AG04450 (cell line): ENCODE data around the gene ACSS2. TPM values are rescaled to one million over a fixed set of nuclear protein-coding genes. Genes with fewer than 3 reads are reported as not detected.

Source experiments
- CTCF ChIA-PET: fragments of 300-600, 350-600 bp; formaldehyde crosslinking; extraction: SDS; loops from one replicate; lab custom pipeline; 2022; ENCODE audit warnings: antibody characterized with exemption, inconsistent platforms; lab: Charles Lee
- POLR2A ChIA-PET: fragments of 350-600 bp; formaldehyde crosslinking; extraction: SDS; loops from one replicate; lab custom pipeline; 2021; ENCODE audit warnings: antibody characterized with exemption, inconsistent platforms; lab: Yijun Ruan, JAX
- DNase-seq: peaks from one replicate; pipeline ENCODE4 v3.0.0-alpha.2; 2011; ENCODE audit warnings: low read depth, low spot score
- H3K27ac ChIP-seq: one replicate; pipeline ENCODE4 v1.5.1; 2012; ENCODE audit warnings: low read depth, low read length, control low read depth
- H3K27me3 ChIP-seq: one replicate; pipeline ENCODE4 v1.6.0; 2012; ENCODE audit warnings: low read length; ENCODE audit not compliant: control insufficient read depth, insufficient read depth
- H3K4me3 ChIP-seq: 2 replicates; pipeline ENCODE4 v1.5.1; 2011; ENCODE audit warnings: mild to moderate bottlenecking, low read depth, low read length, control low read depth
- H3K9me3 ChIP-seq: 2 replicates; pipeline ENCODE4 v1.5.1; 2012; ENCODE audit warnings: low read length; ENCODE audit not compliant: control insufficient read depth, insufficient read depth
- polyA plus RNA-seq: library from polyadenylated mRNA; depleted of rRNA; stranded (reverse); fragments of >200 nt; gene quantifications from 2 replicates; pipeline ENCODE4 v1.2.3, GENCODE V29; 2011
- TF ChIP-seq, protein P1 (sequence below): IDR thresholded peaks from 2 replicates; pipeline ENCODE4 v1.5.1; 2011; ENCODE audit warnings: low read depth, low read length, control low read depth, inconsistent platforms

ACSS2 gene
- polyA plus RNA-seq, 1 experiment, result 37.3 TPM

DNA sequence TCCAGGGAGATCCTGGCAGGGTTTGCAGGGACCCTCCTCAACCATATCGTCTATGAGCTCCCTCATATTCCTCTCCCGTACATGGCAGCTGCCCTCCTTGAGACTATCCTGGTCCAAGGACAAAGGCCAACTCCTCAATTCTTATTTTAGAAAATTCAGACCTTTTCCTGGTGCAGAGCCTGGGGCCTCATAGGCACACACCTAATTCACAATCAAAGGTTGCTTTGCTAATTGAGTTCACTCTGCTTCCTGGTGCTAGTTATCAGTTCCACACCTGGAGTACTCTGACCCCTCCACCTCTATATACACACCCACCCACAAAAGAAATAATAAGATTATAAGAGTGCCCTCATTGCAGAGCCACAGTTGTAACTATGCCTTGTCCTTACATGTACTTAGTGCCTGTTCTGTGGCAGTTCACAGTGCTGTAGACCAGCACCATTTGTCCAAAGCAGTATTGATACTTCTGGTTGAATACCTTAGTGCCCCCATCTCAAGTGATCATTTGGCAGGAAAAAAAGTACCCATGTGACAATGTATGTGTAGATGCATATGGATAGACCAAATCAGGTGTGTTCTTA, 40.5 kb downstream of the ACSS2 start:
- CTCF ChIA-PET, result interaction anchor here (0.6 kb wide), 1 partner anchor 83 kb away, joined by 3 read pairs; no protein-coding TSS in a partner anchor
- no peak overlapping the region for H3K27ac ChIP-seq
- DNase-seq, result no peak
- TF ChIP-seq, protein P1, sequence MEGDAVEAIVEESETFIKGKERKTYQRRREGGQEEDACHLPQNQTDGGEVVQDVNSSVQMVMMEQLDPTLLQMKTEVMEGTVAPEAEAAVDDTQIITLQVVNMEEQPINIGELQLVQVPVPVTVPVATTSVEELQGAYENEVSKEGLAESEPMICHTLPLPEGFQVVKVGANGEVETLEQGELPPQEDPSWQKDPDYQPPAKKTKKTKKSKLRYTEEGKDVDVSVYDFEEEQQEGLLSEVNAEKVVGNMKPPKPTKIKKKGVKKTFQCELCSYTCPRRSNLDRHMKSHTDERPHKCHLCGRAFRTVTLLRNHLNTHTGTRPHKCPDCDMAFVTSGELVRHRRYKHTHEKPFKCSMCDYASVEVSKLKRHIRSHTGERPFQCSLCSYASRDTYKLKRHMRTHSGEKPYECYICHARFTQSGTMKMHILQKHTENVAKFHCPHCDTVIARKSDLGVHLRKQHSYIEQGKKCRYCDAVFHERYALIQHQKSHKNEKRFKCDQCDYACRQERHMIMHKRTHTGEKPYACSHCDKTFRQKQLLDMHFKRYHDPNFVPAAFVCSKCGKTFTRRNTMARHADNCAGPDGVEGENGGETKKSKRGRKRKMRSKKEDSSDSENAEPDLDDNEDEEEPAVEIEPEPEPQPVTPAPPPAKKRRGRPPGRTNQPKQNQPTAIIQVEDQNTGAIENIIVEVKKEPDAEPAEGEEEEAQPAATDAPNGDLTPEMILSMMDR, result no peak
- POLR2A ChIA-PET, result no interaction called here
- no peaks in the 10 kb centered on the region for H3K9me3 ChIP-seq
- no peaks in the 10 kb centered on the region for H3K27me3 ChIP-seq
- no peak overlapping the region for H3K4me3 ChIP-seq

DNA sequence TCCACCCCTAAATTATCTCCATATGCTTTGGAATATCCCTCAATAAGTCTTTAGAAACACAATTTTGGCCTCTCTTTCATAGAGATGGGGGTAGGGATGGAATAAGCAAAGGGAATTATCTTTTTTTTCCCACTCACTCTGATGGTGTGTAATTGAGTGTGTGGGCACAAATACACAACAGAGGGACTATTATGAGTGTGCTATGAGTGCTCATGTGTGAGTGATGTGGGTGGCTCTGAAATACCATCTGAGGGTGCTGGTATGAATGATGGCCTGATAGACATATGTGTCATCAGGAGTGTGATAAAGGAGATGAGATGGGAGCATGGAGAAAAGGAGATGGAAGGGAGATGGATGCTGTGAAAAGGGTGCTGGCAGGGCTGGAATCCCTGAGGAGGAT, 43.6 kb downstream of the ACSS2 start:
- H3K27ac ChIP-seq, result no peak overlapping the region
- ChIA-PET POLR2A (no interaction called here), CTCF (interaction anchor here (0.6 kb wide), 1 partner anchor 222 kb away, joined by 3 read pairs; no protein-coding TSS in a partner anchor)
- H3K4me3 ChIP-seq, result no peak overlapping the region
- no peak for DNase-seq
- H3K27me3 ChIP-seq, result no peaks in the 10 kb centered on the region
- TF ChIP-seq, protein P1, result no peak
- H3K9me3 ChIP-seq, result no peaks in the 10 kb centered on the region

DNA sequence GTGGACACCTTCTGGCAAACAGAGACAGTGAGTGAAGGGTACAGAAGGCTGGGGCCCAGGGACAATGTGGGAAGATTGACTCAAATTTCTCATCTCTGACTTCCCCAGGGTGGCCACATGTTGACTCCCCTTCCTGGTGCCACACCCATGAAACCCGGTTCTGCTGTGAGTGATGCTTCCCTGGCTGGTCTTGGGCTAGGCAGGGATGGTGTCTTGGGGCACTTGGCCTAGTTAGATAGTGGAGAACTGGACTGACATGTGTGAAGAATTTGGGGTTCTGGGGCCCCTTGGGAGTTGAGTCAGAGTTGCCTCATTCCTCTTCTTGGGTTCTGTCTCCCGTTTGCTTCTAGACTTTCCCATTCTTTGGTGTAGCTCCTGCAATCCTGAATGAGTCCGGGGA, 45.0 kb downstream of the ACSS2 start:
- H3K27ac ChIP-seq, result no peak overlapping the region
- no peak for DNase-seq
- no peaks in the 10 kb centered on the region for H3K9me3 ChIP-seq
- no peaks in the 10 kb centered on the region for H3K27me3 ChIP-seq
- H3K4me3 ChIP-seq, result no peak overlapping the region
- TF ChIP-seq, protein P1, result no peak
- ChIA-PET CTCF (no interaction called here), POLR2A (no interaction called here)

DNA sequence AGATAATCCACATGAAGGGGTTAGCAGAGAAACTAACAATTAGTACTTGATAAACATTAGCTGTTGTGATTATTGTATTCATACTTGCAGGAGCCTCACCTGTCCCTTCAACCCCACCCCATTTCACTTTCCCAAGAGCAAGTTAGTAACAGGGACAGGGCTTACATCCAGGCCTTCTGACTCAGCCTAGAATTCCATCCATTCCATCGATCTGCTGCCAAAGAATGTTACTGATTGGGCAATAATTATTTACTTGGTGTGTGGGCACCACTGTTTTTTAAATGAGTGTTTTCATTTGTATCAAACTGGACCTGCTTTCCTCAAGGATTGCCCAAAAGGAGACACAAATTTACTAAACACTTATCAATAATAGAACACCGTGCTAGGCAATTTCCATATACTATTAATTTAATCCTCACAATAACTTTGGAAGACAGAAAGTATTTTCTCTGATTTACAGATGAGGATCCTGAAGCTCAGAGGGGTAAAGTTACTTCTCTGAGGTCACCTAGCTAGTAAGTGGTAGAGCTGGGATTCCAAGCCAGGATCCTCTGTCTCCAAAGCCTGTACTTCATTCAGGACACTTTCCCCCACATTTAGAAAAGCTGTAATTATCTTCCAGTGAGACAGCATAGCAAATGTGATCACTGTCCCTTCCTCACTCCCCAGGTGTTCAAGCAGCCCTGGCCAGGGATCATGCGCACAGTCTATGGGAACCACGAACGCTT, 46.4 kb downstream of the ACSS2 start:
- peak overlapping the region; percentile 66 for H3K27ac ChIP-seq
- POLR2A ChIA-PET, result interaction anchor here (0.5 to 0.7 kb wide), 2 partner anchors 81 to 137 kb away, joined by 3 to 4 read pairs; no protein-coding TSS in a partner anchor
- CTCF ChIA-PET, result no interaction called here

More for the DNA sequence above, 46.4 kb downstream of the ACSS2 start:
- Histone ChIP-seq H3K9me3 (no peaks in the 10 kb centered on the region), H3K4me3 (no peak overlapping the region), H3K27me3 (no peaks in the 10 kb centered on the region)
- TF ChIP-seq, protein P1, result no peak
- DNase-seq, result peak; percentile 62
